Parathyroid adenoma (tissue), 2 donors: ENCODE results near the gene MYCBP2.

Experiments used
- H2AFZ ChIP-seq: fragments of 300-600 bp; sonication (generic); one replicate; pipeline ENCODE4 v1.7.0; 2017; ENCODE audit warnings: antibody characterized with exemption, mild to moderate bottlenecking
- H3K27ac ChIP-seq: fragments of 300-600 bp; sonication (generic); one replicate; pipeline ENCODE4 v1.7.0; 2017
- H3K27me3 ChIP-seq: fragments of 300-600 bp; sonication (generic); one replicate; pipeline ENCODE4 v1.7.0; 2017; ENCODE audit warnings: low read length; ENCODE audit not compliant: control insufficient read depth, insufficient read depth
- H3K36me3 ChIP-seq: fragments of 300-600 bp; sonication (generic); one replicate; pipeline ENCODE4 v1.7.0; 2017; ENCODE audit warnings: low read length; ENCODE audit not compliant: control insufficient read depth, insufficient read depth
- H3K4me1 ChIP-seq: fragments of 300-600 bp; sonication (generic); one replicate; pipeline ENCODE4 v1.7.0; 2017; ENCODE audit warnings: control low read depth
- H3K4me2 ChIP-seq: fragments of 300-600 bp; sonication (generic); one replicate; pipeline ENCODE4 v1.7.0; 2017; ENCODE audit warnings: low read length
- H3K4me3 ChIP-seq: fragments of 300-600 bp; sonication (generic); one replicate; pipeline ENCODE4 v1.7.0; 2017; ENCODE audit warnings: low read depth, low read length
- H3K79me2 ChIP-seq: fragments of 300-600 bp; sonication (generic); one replicate; pipeline ENCODE4 v1.7.0; 2017; ENCODE audit warnings: control low read depth
- H3K9ac ChIP-seq: fragments of 300-600 bp; sonication (generic); one replicate; pipeline ENCODE4 v1.7.0; 2017; ENCODE audit warnings: mild to moderate bottlenecking
- H3K9me3 ChIP-seq: fragments of 300-600 bp; sonication (generic); one replicate; pipeline ENCODE4 v1.7.0; 2017; ENCODE audit warnings: low read length; ENCODE audit not compliant: control insufficient read depth
- TF ChIP-seq, protein P1 (sequence below): fragments of 300-600 bp; sonication (generic); IDR thresholded peaks from one replicate; pipeline ENCODE4 v1.7.0; 2017; ENCODE audit warnings: antibody characterized with exemption, mild to moderate bottlenecking
- donor health status: primary hyperparathyroidism.

MYCBP2 gene

DNA sequence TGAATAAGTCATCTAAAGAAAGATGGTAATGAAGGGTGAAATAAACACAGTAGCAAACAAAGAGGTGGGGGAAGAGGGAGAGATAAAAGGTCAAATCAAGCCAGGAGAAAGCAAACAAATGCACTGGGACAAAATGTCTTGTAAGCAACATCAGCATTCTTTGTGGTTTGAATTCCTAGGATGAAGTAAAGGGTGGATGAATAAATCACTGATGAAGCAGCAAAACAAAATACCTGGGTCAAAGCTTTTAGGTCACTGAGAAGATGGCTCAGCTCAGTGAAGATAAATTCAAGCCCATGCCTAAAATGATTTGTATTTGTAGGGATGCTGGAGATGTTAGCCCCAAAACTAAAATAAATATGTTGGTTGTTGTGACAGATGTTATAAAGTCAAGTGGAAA, 213.4 kb downstream of the MYCBP2 start:
- no peak overlapping the region for H3K4me3 ChIP-seq
- TF ChIP-seq, protein P1, sequence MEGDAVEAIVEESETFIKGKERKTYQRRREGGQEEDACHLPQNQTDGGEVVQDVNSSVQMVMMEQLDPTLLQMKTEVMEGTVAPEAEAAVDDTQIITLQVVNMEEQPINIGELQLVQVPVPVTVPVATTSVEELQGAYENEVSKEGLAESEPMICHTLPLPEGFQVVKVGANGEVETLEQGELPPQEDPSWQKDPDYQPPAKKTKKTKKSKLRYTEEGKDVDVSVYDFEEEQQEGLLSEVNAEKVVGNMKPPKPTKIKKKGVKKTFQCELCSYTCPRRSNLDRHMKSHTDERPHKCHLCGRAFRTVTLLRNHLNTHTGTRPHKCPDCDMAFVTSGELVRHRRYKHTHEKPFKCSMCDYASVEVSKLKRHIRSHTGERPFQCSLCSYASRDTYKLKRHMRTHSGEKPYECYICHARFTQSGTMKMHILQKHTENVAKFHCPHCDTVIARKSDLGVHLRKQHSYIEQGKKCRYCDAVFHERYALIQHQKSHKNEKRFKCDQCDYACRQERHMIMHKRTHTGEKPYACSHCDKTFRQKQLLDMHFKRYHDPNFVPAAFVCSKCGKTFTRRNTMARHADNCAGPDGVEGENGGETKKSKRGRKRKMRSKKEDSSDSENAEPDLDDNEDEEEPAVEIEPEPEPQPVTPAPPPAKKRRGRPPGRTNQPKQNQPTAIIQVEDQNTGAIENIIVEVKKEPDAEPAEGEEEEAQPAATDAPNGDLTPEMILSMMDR = no peak
- no peaks in the 10 kb centered on the region for H3K4me1 ChIP-seq
- H3K4me2 ChIP-seq = no peak overlapping the region
- no peaks in the 10 kb centered on the region for H3K27me3 ChIP-seq
- H2AFZ ChIP-seq = no peak overlapping the region
- no peaks in the 10 kb centered on the region for H3K79me2 ChIP-seq
- no peaks in the 10 kb centered on the region for H3K36me3 ChIP-seq
- H3K9ac ChIP-seq = no peak overlapping the region
- H3K27ac ChIP-seq = no peak overlapping the region
- no peaks in the 10 kb centered on the region for H3K9me3 ChIP-seq

DNA sequence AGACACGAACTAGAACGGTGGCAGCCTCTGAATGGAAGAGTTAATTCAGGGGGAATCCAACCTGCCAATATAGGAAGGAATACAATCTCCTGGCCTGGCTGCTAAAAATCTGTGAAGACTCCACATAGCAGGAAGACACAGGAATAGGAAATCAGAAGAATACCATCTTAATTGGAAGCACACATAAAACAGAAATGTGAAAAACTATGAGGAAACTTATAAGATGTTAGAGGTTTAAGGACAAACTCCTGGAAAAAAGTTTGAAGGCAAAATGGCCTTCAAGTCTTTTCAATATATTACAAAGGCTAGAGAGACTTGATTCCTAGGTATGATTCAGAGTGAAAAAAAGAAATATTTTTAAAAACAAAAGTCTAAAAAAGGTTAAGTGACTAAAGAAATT, 221.8 kb downstream of the MYCBP2 start:
- TF ChIP-seq, protein P1 = no peak
- H3K27me3 ChIP-seq = no peaks in the 10 kb centered on the region
- H3K9me3 ChIP-seq = no peaks in the 10 kb centered on the region
- no peaks in the 10 kb centered on the region for H3K4me1 ChIP-seq
- no peak overlapping the region for H3K9ac ChIP-seq
- H2AFZ ChIP-seq = no peak overlapping the region
- H3K4me2 ChIP-seq = no peak overlapping the region
- H3K36me3 ChIP-seq = no peaks in the 10 kb centered on the region
- no peak overlapping the region for H3K27ac ChIP-seq
- no peaks in the 10 kb centered on the region for H3K79me2 ChIP-seq
- no peak overlapping the region for H3K4me3 ChIP-seq

DNA sequence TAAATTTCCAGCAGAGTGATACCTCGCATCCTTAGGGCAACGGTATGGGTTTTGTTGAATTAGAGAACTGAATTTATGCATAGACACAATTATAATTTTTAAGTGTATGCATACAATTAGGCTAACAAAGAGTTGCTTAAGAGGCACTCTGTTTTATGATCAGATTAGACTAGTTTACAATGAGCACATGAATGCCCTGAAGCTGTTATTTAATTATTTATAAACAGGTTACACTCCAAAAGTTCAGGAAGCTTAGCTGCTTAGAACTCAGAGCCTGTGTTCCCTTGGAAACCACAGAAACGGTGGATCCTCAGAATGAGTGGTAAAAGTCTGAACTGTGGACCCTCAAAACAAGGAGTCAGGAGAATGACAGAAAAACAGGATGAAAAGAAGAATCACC, 227.5 kb downstream of the MYCBP2 start:
- H3K4me3 ChIP-seq = no peak overlapping the region
- no peak overlapping the region for H3K27ac ChIP-seq
- TF ChIP-seq, protein P1 = no peak
- no peaks in the 10 kb centered on the region for H3K36me3 ChIP-seq
- no peak overlapping the region for H2AFZ ChIP-seq
- H3K79me2 ChIP-seq = no peaks in the 10 kb centered on the region
- no peak overlapping the region for H3K9ac ChIP-seq
- no peaks in the 10 kb centered on the region for H3K4me1 ChIP-seq
- H3K9me3 ChIP-seq = no peaks in the 10 kb centered on the region
- H3K27me3 ChIP-seq = no peaks in the 10 kb centered on the region
- no peak overlapping the region for H3K4me2 ChIP-seq

DNA sequence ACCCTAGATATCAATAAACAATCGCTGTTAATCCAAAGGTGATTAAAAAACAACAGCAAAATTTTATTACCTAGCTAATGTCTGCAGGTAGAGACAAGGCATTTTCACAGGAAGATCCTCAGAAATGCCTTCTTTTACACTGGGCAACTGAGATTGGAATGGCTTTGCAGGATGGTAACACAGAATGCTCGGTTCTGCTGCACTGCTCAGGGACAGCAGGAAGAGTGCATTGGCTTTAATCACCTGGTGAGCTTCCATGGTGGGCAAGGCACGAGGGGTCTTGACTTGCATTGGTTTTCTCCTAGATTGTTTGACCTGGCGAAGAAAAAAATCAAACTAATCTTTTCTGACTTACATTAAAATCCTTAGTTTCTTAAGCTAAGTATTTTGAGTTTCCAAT, 231.6 kb downstream of the MYCBP2 start:
- H3K27me3 ChIP-seq = no peaks in the 10 kb centered on the region
- no peaks in the 10 kb centered on the region for H3K4me1 ChIP-seq
- no peak overlapping the region for H3K4me3 ChIP-seq
- TF ChIP-seq, protein P1 = no peak
- H3K9ac ChIP-seq = no peak overlapping the region
- no peak overlapping the region for H3K27ac ChIP-seq
- H3K4me2 ChIP-seq = no peak overlapping the region
- no peaks in the 10 kb centered on the region for H3K9me3 ChIP-seq
- no peaks in the 10 kb centered on the region for H3K36me3 ChIP-seq
- no peaks in the 10 kb centered on the region for H3K79me2 ChIP-seq
- H2AFZ ChIP-seq = no peak overlapping the region

DNA sequence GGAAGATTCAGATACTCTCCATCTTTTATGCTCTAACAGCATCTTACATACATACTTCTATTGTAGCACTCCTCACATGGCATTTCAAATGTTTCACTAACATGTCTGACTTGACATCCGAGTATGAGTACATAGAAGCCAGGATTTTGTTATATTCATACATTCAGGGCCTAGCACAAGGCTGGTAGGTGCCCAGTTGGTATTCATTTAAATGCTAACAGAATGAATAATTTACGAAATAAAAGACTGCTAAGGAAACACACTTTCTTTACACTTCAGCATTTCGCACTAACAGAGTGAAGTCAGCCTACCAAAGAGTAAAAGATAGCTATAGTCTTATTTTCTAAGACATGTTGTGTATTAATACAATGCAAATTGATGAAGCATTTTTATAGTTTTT, 232.1 kb downstream of the MYCBP2 start:
- Histone ChIP-seq H3K4me3 (no peak overlapping the region), H3K9me3 (no peaks in the 10 kb centered on the region), H3K79me2 (no peaks in the 10 kb centered on the region), H3K9ac (no peak overlapping the region), H3K27ac (no peak overlapping the region), H3K36me3 (no peaks in the 10 kb centered on the region), H2AFZ (no peak overlapping the region), H3K4me1 (no peaks in the 10 kb centered on the region), H3K4me2 (no peak overlapping the region), H3K27me3 (no peaks in the 10 kb centered on the region)
- TF ChIP-seq, protein P1 = no peak
